Activated T-helper 1 cell treated with Interleukin-2 at 50 U/mL for 16 hours (primary cell): ENCODE data around the gene IFRD2.

Experiments used
- DNase-seq: peaks from one replicate; pipeline ENCODE4 v3.0.0-alpha.2; 2020; ENCODE audit warnings: low read depth

IFRD2 gene

GRCh38 chr3:50292159-50293078, at the start of gene IFRD2:
IFRD2 (minus strand) TSS chr3:50292429; CDS start chr3:50292274, 155 bp downstream.
- peak; percentile 92 for DNase-seq

GRCh38 chr3:50341537-50341936, 49.3 kb upstream of the IFRD2 start:
- DNase-seq, result no peak

GRCh38 chr3:50340448-50341329, 48.5 kb upstream of the IFRD2 start, which contains the start of gene RASSF1:
RASSF1 (minus strand) TSS chr3:50340836; CDS start chr3:50340805, 31 bp downstream.
- DNase-seq, result peak; percentile 49

- no peak for DNase-seq
Observed at GRCh38 chr3:50340147-50340447, 47.9 kb upstream of the IFRD2 start.

GRCh38 chr3:50339485-50340146, 47.4 kb upstream of the IFRD2 start:
- no peak for DNase-seq

GRCh38 chr3:50338965-50339364, 46.7 kb upstream of the IFRD2 start:
- DNase-seq, result no peak

GRCh38 chr3:50337175-50337861, 45.1 kb upstream of the IFRD2 start:
- DNase-seq, result peak; percentile 91

- DNase-seq, result no peak
Observed at GRCh38 chr3:50336452-50337174, 44.4 kb upstream of the IFRD2 start.

GRCh38 chr3:50334339-50335075, 42.3 kb upstream of the IFRD2 start:
- DNase-seq, result no peak

- DNase-seq, result no peak
Observed at GRCh38 chr3:50333744-50334328, 41.6 kb upstream of the IFRD2 start.

- no peak for DNase-seq
Observed at GRCh38 chr3:50331364-50331907, 39.2 kb upstream of the IFRD2 start.

GRCh38 chr3:50330330-50330729, 38.1 kb upstream of the IFRD2 start:
- no peak for DNase-seq

- peak; percentile 89 for DNase-seq
Observed at GRCh38 chr3:50327943-50328691, 35.9 kb upstream of the IFRD2 start, which contains the start of gene TUSC2. TUSC2 (minus strand) TSS chr3:50328223; CDS start chr3:50328099, 124 bp downstream.

- no peak for DNase-seq
Observed at GRCh38 chr3:50327129-50327528, 34.9 kb upstream of the IFRD2 start.

GRCh38 chr3:50326182-50326541, 33.9 kb upstream of the IFRD2 start:
- DNase-seq, result no peak

GRCh38 chr3:50325497-50326181, 33.4 kb upstream of the IFRD2 start:
- DNase-seq, result no peak

- no peak for DNase-seq
Observed at GRCh38 chr3:50325113-50325480, 32.9 kb upstream of the IFRD2 start.
